Measurements from ENCODE around the gene PLA2G2F. TPM values are rescaled to one million over a fixed set of nuclear protein-coding genes. Genes with fewer than 3 reads are reported as not detected.

The PLA2G2F gene
- total and polyA plus RNA-seq, 8 donors = 0.18 to 6.4 TPM; not detected in 6

GRCh38 chr1:20137604-20138003 lies 1.5 kb upstream of the PLA2G2F start:
- TF ChIP-seq CTCF (IDR thresholded peaks at IDR 0.05) = no peak
- no peak for TF ChIP-seq EP300 (IDR thresholded peaks at IDR 0.05)
- no peak for TF ChIP-seq POLR2A (IDR thresholded peaks at IDR 0.05)
- TF ChIP-seq POLR2AphosphoS5 (IDR thresholded peaks at IDR 0.05) = no peak
- H3K27me3 ChIP-seq = peaks cover 0 to 7% (median 0%) of the 10 kb centered on the region in 3 donors
- intact Hi-C loops (cut with DNase I; ENCODE audit: low total_unique reads) = no loop called here
- H3K4me3 ChIP-seq = no peak overlapping the region
- no peak for DNase-seq
- no peaks in the 10 kb centered on the region for H3K4me1 ChIP-seq
- H3K36me3 ChIP-seq = no peaks in the 10 kb centered on the region
- no peaks in the 10 kb centered on the region for H3K9me3 ChIP-seq
- H3K27ac ChIP-seq = no peak overlapping the region
- WGBS, 5 donors = 70 to 86% (median 76%) methylated on average over 1 of the region's 1 CpG

GRCh38 chr1:20138346-20138745 lies 777 bp upstream of the PLA2G2F start:
- Histone ChIP-seq H3K27ac (no peak overlapping the region), H3K9me3 (no peaks in the 10 kb centered on the region), H3K36me3 (no peaks in the 10 kb centered on the region), H3K27me3 (peaks cover 0 to 13% (median 0%) of the 10 kb centered on the region in 3 donors), H3K4me3 (no peak overlapping the region), H3K4me1 (no peaks in the 10 kb centered on the region)
- 82 to 98% (median 91%) methylated on average over 6 of the region's 6 CpGs for WGBS, 5 donors
- no peak for TF ChIP-seq CTCF (IDR thresholded peaks at IDR 0.05)
- TF ChIP-seq EP300 (IDR thresholded peaks at IDR 0.05) = no peak
- no peak for TF ChIP-seq POLR2A (IDR thresholded peaks at IDR 0.05)
- no peak for TF ChIP-seq POLR2AphosphoS5 (IDR thresholded peaks at IDR 0.05)
- intact Hi-C loops (cut with DNase I; ENCODE audit: low total_unique reads) = no loop called here
- DNase-seq = no peak

- Histone ChIP-seq H3K4me1 (no peaks in the 10 kb centered on the region), H3K4me3 (no peak overlapping the region), H3K36me3 (no peaks in the 10 kb centered on the region), H3K27ac (no peak overlapping the region), H3K9me3 (no peaks in the 10 kb centered on the region), H3K27me3 (peaks cover 0 to 20% (median 0%) of the 10 kb centered on the region in 3 donors)
- intact Hi-C loops (cut with DNase I; ENCODE audit: low total_unique reads) = no loop called here
- 79 to 88% (median 87%) methylated on average over 4 to 13 of the region's 13 CpGs for WGBS, 5 donors
- TF ChIP-seq POLR2A (IDR thresholded peaks at IDR 0.05) = no peak
- no peak for TF ChIP-seq EP300 (IDR thresholded peaks at IDR 0.05)
- TF ChIP-seq POLR2AphosphoS5 (IDR thresholded peaks at IDR 0.05) = no peak
- TF ChIP-seq CTCF (IDR thresholded peaks at IDR 0.05) = no peak
- no peak for DNase-seq
Observed at GRCh38 chr1:20139776-20140612, 871 bp downstream of the PLA2G2F start.

GRCh38 chr1:20141001-20141400 lies 1.9 kb downstream of the PLA2G2F start:
- intact Hi-C loops (cut with DNase I; ENCODE audit: low total_unique reads) = no loop called here
- no peaks in the 10 kb centered on the region for H3K36me3 ChIP-seq
- 83 to 89% (median 84%) methylated on average over 9 of the region's 9 CpGs for WGBS, 5 donors
- H3K4me1 ChIP-seq = no peaks in the 10 kb centered on the region
- no peak overlapping the region for H3K27ac ChIP-seq
- TF ChIP-seq POLR2A (IDR thresholded peaks at IDR 0.05) (no peak), EP300 (IDR thresholded peaks at IDR 0.05) (no peak)
- no peak for DNase-seq
- peaks cover 0 to 17% (median 0%) of the 10 kb centered on the region in 3 donors for H3K27me3 ChIP-seq
- no peak overlapping the region for H3K4me3 ChIP-seq
- H3K9me3 ChIP-seq = no peaks in the 10 kb centered on the region

- TF ChIP-seq CTCF (IDR thresholded peaks at IDR 0.05) (no peak), EP300 (IDR thresholded peaks at IDR 0.05) (no peak), POLR2AphosphoS5 (IDR thresholded peaks at IDR 0.05) (no peak), POLR2A (IDR thresholded peaks at IDR 0.05) (no peak)
- WGBS, 5 donors = 80 to 96% (median 89%) methylated on average over 7 of the region's 7 CpGs
- no peak overlapping the region for H3K27ac ChIP-seq
- H3K4me1 ChIP-seq = no peaks in the 10 kb centered on the region
- peaks cover 0 to 17% (median 0%) of the 10 kb centered on the region in 3 donors for H3K27me3 ChIP-seq
- no peaks in the 10 kb centered on the region for H3K9me3 ChIP-seq
- H3K36me3 ChIP-seq = no peaks in the 10 kb centered on the region
- DNase-seq = no peak
- intact Hi-C loops (cut with DNase I; ENCODE audit: low total_unique reads) = no loop called here
- no peak overlapping the region for H3K4me3 ChIP-seq
Observed at GRCh38 chr1:20141466-20141865, 2.3 kb downstream of the PLA2G2F start.

Data from stomach (tissue), 9 donors.